Endothelial cell of umbilical vein (primary cell): ENCODE data around the gene MNT. TPM values are rescaled to one million over a fixed set of nuclear protein-coding genes. Genes with fewer than 3 reads are reported as not detected.

ENCODE experiments used
- BruUV-seq: library from RNA; stranded (reverse); fragments of 400-500 nt; replicated peaks from 2 replicates; lab custom pipeline; 2021; lab: Mats Ljungman, UMichigan
- CTCF ChIA-PET: fragments of 300-600, 350-600 bp; sonication (Branson Sonifier 250); formaldehyde crosslinking; loops from one replicate; lab custom pipeline; 2021; ENCODE audit warnings: antibody characterized with exemption, inconsistent platforms; lab: Charles Lee
- POLR2A ChIA-PET: fragments of 300-600, 350-600 bp; sonication (Branson Sonifier 250); formaldehyde crosslinking; loops from one replicate; lab custom pipeline; 2021; ENCODE audit warnings: antibody characterized with exemption, inconsistent platforms; lab: Charles Lee
- DNase-seq: peaks from one replicate; pipeline ENCODE4 v3.0.0-alpha.2; 2011; ENCODE audit warnings: low read depth, low spot score
- FAIRE-seq: peaks from 2 replicates; lab custom pipeline; 2011; peaks lifted over from hg19 to GRCh38; lab: Jason Lieb, UNC
- H2AFZ ChIP-seq: 2 replicates; pipeline ENCODE4 v1.6.0; 2012; ENCODE audit warnings: low read depth, low read length, control low read depth, inconsistent platforms
- H3K27ac ChIP-seq: 2 replicates; pipeline ENCODE4 v1.5.1; 2011; ENCODE audit warnings: low read depth, mild to moderate bottlenecking, control low read depth, low read length, moderate library complexity; ENCODE audit not compliant: insufficient read depth
- H3K27me3 ChIP-seq, 2 experiments: 2 replicates each; pipeline versions ENCODE4 v1.6.0 to v1.6.1; 2011; ENCODE audit warnings: low read length in 2 of 2, mixed read lengths in 1 of 2; ENCODE audit not compliant: control insufficient read depth in 2 of 2, insufficient read depth in 2 of 2
- H3K36me3 ChIP-seq, 2 experiments: 2 replicates in 1 of 2; 3 replicates in 1 of 2; pipeline ENCODE4 v1.5.1; 2011; ENCODE audit warnings: low read length in 2 of 2, mild to moderate bottlenecking in 1 of 2, moderate library complexity in 1 of 2; ENCODE audit not compliant: control insufficient read depth in 2 of 2, insufficient read depth in 2 of 2; ENCODE audit errors: extremely low read depth in 1 of 2
- H3K4me1 ChIP-seq: 3 replicates; pipeline ENCODE4 v1.5.1; 2011; ENCODE audit warnings: mild to moderate bottlenecking, low read length; ENCODE audit not compliant: control insufficient read depth, insufficient read depth; ENCODE audit errors: extremely low read depth
- H3K4me2 ChIP-seq: 2 replicates; pipeline ENCODE4 v1.6.1; 2011; ENCODE audit warnings: low read length, control low read depth, mixed read lengths; ENCODE audit not compliant: insufficient read depth
- H3K4me3 ChIP-seq, 3 experiments: fragments of 200-600 bp in 1 of 3; sonication (generic), shearing (Covaris generic) in 1 of 3; replicated peaks in 1 of 3; 2 replicates each; pipeline ENCODE4 v1.5.1; 2011 to 2016; ENCODE audit warnings: control low read depth in 3 of 3, low read length in 3 of 3, mild to moderate bottlenecking in 2 of 3, inconsistent platforms in 1 of 3, low read depth in 1 of 3, moderate library complexity in 1 of 3; ENCODE audit not compliant: insufficient read depth in 1 of 3
- H3K79me2 ChIP-seq: 2 replicates; pipeline ENCODE4 v1.6.0; 2012; ENCODE audit warnings: low read length, inconsistent platforms; ENCODE audit not compliant: control insufficient read depth, insufficient read depth
- H3K9ac ChIP-seq: replicated peaks from 2 replicates; pipeline ENCODE3; 2011; ENCODE audit warnings: low read length, control low read depth; ENCODE audit not compliant: insufficient read depth; ENCODE audit errors: extremely low read depth
- H3K9me1 ChIP-seq: replicated peaks from 3 replicates; pipeline ENCODE4 v1.6.0; 2011; ENCODE audit warnings: mild to moderate bottlenecking, low read length; ENCODE audit not compliant: control insufficient read depth, insufficient read depth; ENCODE audit errors: extremely low read depth
- H3K9me3 ChIP-seq: replicated peaks from 2 replicates; pipeline ENCODE4 v1.5.1; 2012; ENCODE audit warnings: low read length, inconsistent platforms; ENCODE audit not compliant: control insufficient read depth, insufficient read depth
- H4K20me1 ChIP-seq: replicated peaks from 2 replicates; pipeline ENCODE3; 2011; ENCODE audit warnings: mild to moderate bottlenecking, low read length; ENCODE audit not compliant: control insufficient read depth, insufficient read depth; ENCODE audit errors: extremely low read depth
- FOS ChIP-seq: IDR thresholded peaks from 2 replicates; pipeline ENCODE4 v1.6.1; 2011; ENCODE audit warnings: mild to moderate bottlenecking, low read length, moderate library complexity, borderline replicate concordance; ENCODE audit not compliant: insufficient read depth
- GATA2 ChIP-seq: IDR thresholded peaks from 2 replicates; pipeline ENCODE4 v1.7.0; 2011; ENCODE audit warnings: low read depth, mild to moderate bottlenecking, moderate library complexity, mixed read lengths, low read length; ENCODE audit not compliant: insufficient read length, insufficient read depth
- JUN ChIP-seq: IDR thresholded peaks from 2 replicates; pipeline ENCODE4 v1.6.1; 2011; ENCODE audit warnings: borderline replicate concordance, low read depth; ENCODE audit not compliant: insufficient read length, insufficient read depth
- MYC ChIP-seq: IDR thresholded peaks from one replicate; pipeline ENCODE4 v1.6.1; 2011; ENCODE audit warnings: mild to moderate bottlenecking, low read depth, low read length
- POLR2AphosphoS5 ChIP-seq: IDR thresholded peaks from 2 replicates; pipeline ENCODE4 v1.6.1; 2012; ENCODE audit warnings: low read depth, mild to moderate bottlenecking, control low read depth, low read length, moderate library complexity; ENCODE audit not compliant: insufficient read depth
- dilution Hi-C: fragments of 300-500 bp; cut with MboI; formaldehyde crosslinking; loops from one replicate; pipeline ENCODE4 v1.15.0; 2019; ENCODE audit warnings: low sequenced_read_pairs; ENCODE audit not compliant: extremely low pct_ligation_motif_present
- intact Hi-C: fragments of 100-400 bp; cut with micrococcal nuclease; formaldehyde crosslinking; loops from one replicate; pipeline ENCODE4 v1.10.0; 2022
- polyA plus RNA-seq, 4 experiments: library from polyadenylated mRNA; depleted of rRNA in 3 of 4; stranded (reverse) in 3 of 4; unstranded in 1 of 4; fragments of >200 nt; gene quantifications; 2 replicates each; pipeline versions ENCODE4 v1.2.1 to v1.2.3, GENCODE V29; 2011 to 2012; ENCODE audit warnings: missing spikeins in 1 of 4
- total RNA-seq: library from RNA; stranded (reverse); gene quantifications from 2 replicates; pipeline ENCODE4 v1.2.3, GENCODE V29; 2021
- TF ChIP-seq, protein P1 (sequence below), 2 donors: IDR thresholded peaks; 1 replicate in 1 of 2; 2 replicates in 1 of 2; pipeline ENCODE4 v1.5.1; 2011; ENCODE audit warnings: low read length in 2 of 2, mild to moderate bottlenecking in 2 of 2, moderate library complexity in 2 of 2, control low read depth in 1 of 2, inconsistent platforms in 1 of 2, low read depth in 1 of 2; ENCODE audit not compliant: insufficient read depth in 1 of 2; ENCODE audit errors: extremely low read depth in 1 of 2
- TF ChIP-seq, protein P2 (sequence below): IDR thresholded peaks from 2 replicates; pipeline ENCODE4 v1.6.1; 2011; ENCODE audit not compliant: insufficient read depth, insufficient read length

The MNT gene
- total and polyA plus RNA-seq, 2 donors (not counting 3 experiments of a cell fraction or from before 2014, with no cell fraction given) = 4.1 to 21.6 TPM

DNA sequence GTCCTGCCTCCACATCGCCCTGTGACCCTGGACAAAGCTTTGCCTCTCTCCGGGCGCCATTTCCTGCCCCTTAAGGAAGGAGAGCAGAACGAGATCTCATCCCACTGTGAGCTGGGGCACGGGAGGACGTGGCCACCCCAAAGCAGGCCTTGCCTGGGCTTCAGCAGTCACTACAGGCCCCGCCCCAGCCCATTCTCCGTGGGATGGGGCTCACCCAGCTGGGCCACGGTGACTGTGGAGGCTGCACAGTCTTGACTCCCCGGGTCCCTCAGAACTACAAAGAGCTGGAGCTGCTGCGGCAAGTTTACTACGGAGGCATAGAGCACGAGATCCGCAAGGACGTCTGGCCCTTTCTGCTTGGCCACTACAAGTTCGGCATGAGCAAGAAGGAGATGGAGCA is 28.2 kb downstream of the MNT start:
- Histone ChIP-seq H3K27ac (no peak overlapping the region), H3K9me3 (no peaks in the 10 kb centered on the region), H3K9me1 (no peaks in the 10 kb centered on the region), H3K79me2 (no peaks in the 10 kb centered on the region), H3K36me3 (peaks cover 0 to 23% of the 10 kb centered on the region in 2 experiments), H3K27me3 (no peaks in the 10 kb centered on the region), H4K20me1 (no peaks in the 10 kb centered on the region), H3K9ac (no peak overlapping the region), H3K4me2 (no peak overlapping the region), H3K4me1 (peaks cover 6% of the 10 kb centered on the region), H2AFZ (no peak overlapping the region), H3K4me3 (no peak overlapping the region)
- TF ChIP-seq POLR2AphosphoS5 = no peak
- TF ChIP-seq, protein P1, sequence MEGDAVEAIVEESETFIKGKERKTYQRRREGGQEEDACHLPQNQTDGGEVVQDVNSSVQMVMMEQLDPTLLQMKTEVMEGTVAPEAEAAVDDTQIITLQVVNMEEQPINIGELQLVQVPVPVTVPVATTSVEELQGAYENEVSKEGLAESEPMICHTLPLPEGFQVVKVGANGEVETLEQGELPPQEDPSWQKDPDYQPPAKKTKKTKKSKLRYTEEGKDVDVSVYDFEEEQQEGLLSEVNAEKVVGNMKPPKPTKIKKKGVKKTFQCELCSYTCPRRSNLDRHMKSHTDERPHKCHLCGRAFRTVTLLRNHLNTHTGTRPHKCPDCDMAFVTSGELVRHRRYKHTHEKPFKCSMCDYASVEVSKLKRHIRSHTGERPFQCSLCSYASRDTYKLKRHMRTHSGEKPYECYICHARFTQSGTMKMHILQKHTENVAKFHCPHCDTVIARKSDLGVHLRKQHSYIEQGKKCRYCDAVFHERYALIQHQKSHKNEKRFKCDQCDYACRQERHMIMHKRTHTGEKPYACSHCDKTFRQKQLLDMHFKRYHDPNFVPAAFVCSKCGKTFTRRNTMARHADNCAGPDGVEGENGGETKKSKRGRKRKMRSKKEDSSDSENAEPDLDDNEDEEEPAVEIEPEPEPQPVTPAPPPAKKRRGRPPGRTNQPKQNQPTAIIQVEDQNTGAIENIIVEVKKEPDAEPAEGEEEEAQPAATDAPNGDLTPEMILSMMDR (IDR thresholded peaks at IDR 0.05; ENCODE audit: extremely low read depth in 1 of 2, insufficient read depth in 1 of 2, low read depth in 1 of 2, low read length in 2 of 2) = no peak
- TF ChIP-seq MYC = no peak
- TF ChIP-seq, protein P2, sequence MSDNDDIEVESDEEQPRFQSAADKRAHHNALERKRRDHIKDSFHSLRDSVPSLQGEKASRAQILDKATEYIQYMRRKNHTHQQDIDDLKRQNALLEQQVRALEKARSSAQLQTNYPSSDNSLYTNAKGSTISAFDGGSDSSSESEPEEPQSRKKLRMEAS = no peak
- no peak for TF ChIP-seq FOS
- TF ChIP-seq JUN = no peak
- no peak for TF ChIP-seq GATA2
- ChIA-PET POLR2A (no interaction called here), CTCF (interaction anchor here (0.8 to 6.4 kb wide), 4 partner anchors 9 to 43 kb away, joined by 3 to 47 read pairs (median 4); no protein-coding TSS in a partner anchor)
- dilution Hi-C loops = no loop called here
- intact Hi-C loops = no loop called here
- FAIRE-seq (no peak), DNase-seq (no peak)
- BruUV-seq = no TSS peak
